GM12878 (cell line): ENCODE measurements around the gene MAP2K1. TPM values are rescaled to one million over a fixed set of nuclear protein-coding genes. Genes with fewer than 3 reads are reported as not detected.
A peak's percentile ranks its signal among the peaks of the same experiment; 100 is the strongest.

Source experiments
- ATAC-seq: fragments of 200-7000 bp; cut with Tn5 transposase; 3 replicates; pipeline ENCODE4 v1.9.1; 2020; ENCODE audit warnings: mild to moderate bottlenecking, moderate library complexity
- BruUV-seq: library from RNA; stranded (reverse); fragments of 400-500 nt; replicated peaks from 2 replicates; lab custom pipeline; 2021; lab: Mats Ljungman, UMichigan
- CTCF ChIA-PET: fragments of 300-600 bp; sonication (Branson Sonifier 250); formaldehyde crosslinking; extraction: SDS; loops from one replicate; lab custom pipeline; 2021; ENCODE audit warnings: inconsistent platforms; lab: Yijun Ruan, JAX
- POLR2A ChIA-PET: fragments of 350-600 bp; formaldehyde crosslinking; extraction: SDS; loops from one replicate; lab custom pipeline; 2021; ENCODE audit warnings: inconsistent platforms; lab: Charles Lee
- RAD21 ChIA-PET: fragments of 300-600 bp; sonication (Branson Sonifier 250); formaldehyde crosslinking; loops from one replicate; lab custom pipeline; 2023; ENCODE audit warnings: antibody characterized with exemption; ENCODE audit not compliant: unreplicated experiment; lab: Charles Lee
- SMC1A ChIA-PET: fragments of 300-600 bp; sonication (Branson Sonifier 250); formaldehyde crosslinking; loops from one replicate; lab custom pipeline; 2023; ENCODE audit not compliant: unreplicated experiment, uncharacterized antibody; lab: Charles Lee
- DNase-seq: peaks from one replicate; pipeline ENCODE4 v3.0.0-alpha.2; 2011; ENCODE audit warnings: low read depth, low spot score
- FAIRE-seq: peaks from 3 replicates; lab custom pipeline; 2011; peaks lifted over from hg19 to GRCh38; lab: Jason Lieb, UNC
- H2AFZ ChIP-seq: 2 replicates; pipeline ENCODE4 v1.6.0; 2011; ENCODE audit warnings: low read depth, low read length, control low read depth; ENCODE audit not compliant: control insufficient read depth
- H3K27ac ChIP-seq: 2 replicates; pipeline ENCODE4 v1.5.1; 2011; ENCODE audit warnings: control low read depth; ENCODE audit not compliant: control insufficient read depth, insufficient read depth
- H3K27me3 ChIP-seq, 2 experiments: replicated peaks in 1 of 2; 2 replicates each; pipeline versions ENCODE4 v1.6.0 to v1.6.1; 2011; ENCODE audit warnings: low read length in 1 of 2; ENCODE audit not compliant: control insufficient read depth in 2 of 2, insufficient read depth in 2 of 2
- H3K36me3 ChIP-seq, 2 experiments: 2 replicates each; pipeline ENCODE4 v1.5.1; 2011; ENCODE audit warnings: low read length in 1 of 2; ENCODE audit not compliant: control insufficient read depth in 2 of 2, insufficient read depth in 2 of 2
- H3K4me1 ChIP-seq: 2 replicates; pipeline ENCODE4 v1.6.1; 2011; ENCODE audit warnings: mild to moderate bottlenecking, low read length, moderate library complexity, mixed read lengths; ENCODE audit not compliant: control insufficient read depth, insufficient read depth
- H3K4me2 ChIP-seq: 2 replicates; pipeline ENCODE4 v1.6.0; 2011; ENCODE audit warnings: control low read depth; ENCODE audit not compliant: control insufficient read depth, insufficient read depth
- H3K4me3 ChIP-seq: fragments of 200-600 bp; sonication (generic); 2 replicates; pipeline ENCODE4 v1.5.1; 2016
- H3K79me2 ChIP-seq: 2 replicates; pipeline ENCODE4 v1.6.0; 2011; ENCODE audit warnings: low read length; ENCODE audit not compliant: control insufficient read depth, insufficient read depth
- H3K9ac ChIP-seq: 2 replicates; pipeline ENCODE4 v1.8.0; 2011; ENCODE audit warnings: low read length, control low read depth, mixed read lengths; ENCODE audit not compliant: control insufficient read depth, insufficient read depth
- H3K9me3 ChIP-seq: replicated peaks from 3 replicates; pipeline ENCODE4 v1.5.1; 2011; ENCODE audit warnings: mild to moderate bottlenecking, low read length; ENCODE audit not compliant: control insufficient read depth, insufficient read depth
- H4K20me1 ChIP-seq: 2 replicates; pipeline ENCODE4 v1.6.0; 2011; ENCODE audit not compliant: control insufficient read depth, insufficient read depth
- CTCF ChIP-seq, 3 experiments: IDR thresholded peaks in 2 of 3; conservative IDR thresholded peaks in 1 of 3; 2 replicates each; pipeline ENCODE4 v1.5.1; 2011; ENCODE audit warnings: low read depth in 3 of 3, low read length in 3 of 3, mild to moderate bottlenecking in 3 of 3, control low read depth in 2 of 3, moderate library complexity in 2 of 3, inconsistent platforms in 1 of 3, mixed read lengths in 1 of 3; ENCODE audit not compliant: control insufficient read depth in 2 of 3, insufficient read depth in 1 of 3; ENCODE audit errors: extremely low read depth in 1 of 3
- ETV6 ChIP-seq, 2 experiments: fragments of 450-650 bp in 1 of 2; IDR thresholded peaks in 1 of 2; conservative IDR thresholded peaks in 1 of 2; 2 replicates each; pipeline ENCODE4 v1.6.1; 2014; ENCODE audit warnings: antibody characterized with exemption in 1 of 2, borderline replicate concordance in 1 of 2, low read depth in 1 of 2, mild to moderate bottlenecking in 1 of 2, moderate library complexity in 1 of 2
- EZH2 ChIP-seq: IDR thresholded peaks from 2 replicates; pipeline ENCODE4 v1.6.1; 2012; ENCODE audit warnings: low read depth, mild to moderate bottlenecking, control low read depth, inconsistent platforms, low read length, borderline replicate concordance; ENCODE audit not compliant: control insufficient read depth
- JUNB ChIP-seq: IDR thresholded peaks from 2 replicates; pipeline ENCODE4 v1.6.1; 2016; ENCODE audit warnings: antibody characterized with exemption, mild to moderate bottlenecking
- NFIC ChIP-seq: IDR thresholded peaks from 2 replicates; pipeline ENCODE4 v1.6.1; 2012; ENCODE audit warnings: low read depth, mild to moderate bottlenecking, inconsistent platforms, low read length, moderate library complexity
- PAX5 ChIP-seq: IDR thresholded peaks from 2 replicates; pipeline ENCODE4 v1.6.1; 2011; ENCODE audit warnings: low read depth, low read length, borderline replicate concordance
- PAX8 ChIP-seq: fragments of 450-650 bp; IDR thresholded peaks from 2 replicates; pipeline ENCODE4 v1.6.1; 2017; ENCODE audit warnings: mild to moderate bottlenecking, moderate library complexity
- RBBP5 ChIP-seq: fragments of 200-600 bp; sonication (generic); conservative IDR thresholded peaks from 2 replicates; pipeline ENCODE4 v1.6.1; 2016
- RCOR1 ChIP-seq: conservative IDR thresholded peaks from 2 replicates; pipeline ENCODE4 v1.6.1; 2012; ENCODE audit warnings: low read depth, low read length, improper control_type of control experiment
- RUNX3 ChIP-seq: IDR thresholded peaks from 2 replicates; pipeline ENCODE4 v1.6.1; 2012; ENCODE audit warnings: low read length, inconsistent platforms
- SRF ChIP-seq, 2 experiments: IDR thresholded peaks; 2 replicates each; pipeline ENCODE4 v1.6.1; 2011; ENCODE audit warnings: low read depth in 2 of 2, low read length in 2 of 2, mild to moderate bottlenecking in 1 of 2, moderate library complexity in 1 of 2
- TARDBP ChIP-seq: IDR thresholded peaks from 2 replicates; pipeline ENCODE4 v1.6.1; 2016; ENCODE audit warnings: borderline replicate concordance
- TCF12 ChIP-seq: IDR thresholded peaks from 2 replicates; pipeline ENCODE4 v1.6.1; 2011; ENCODE audit warnings: low read depth, mild to moderate bottlenecking, low read length
- TCF7 ChIP-seq: IDR thresholded peaks from 2 replicates; pipeline ENCODE4 v1.6.1; 2014; ENCODE audit warnings: antibody characterized with exemption, borderline replicate concordance
- USF1 ChIP-seq: IDR thresholded peaks from 2 replicates; pipeline ENCODE4 v1.6.1; 2011; ENCODE audit warnings: borderline replicate concordance, low read depth, mild to moderate bottlenecking, moderate library complexity, mixed read lengths, low read length; ENCODE audit not compliant: insufficient read depth; ENCODE audit errors: extremely low read length
- ZBED1 ChIP-seq: IDR thresholded peaks from 2 replicates; pipeline ENCODE4 v1.6.1; 2016; ENCODE audit warnings: borderline replicate concordance
- ZNF592 ChIP-seq: fragments of 450-650 bp; IDR thresholded peaks from 2 replicates; pipeline ENCODE4 v1.6.1; 2017; ENCODE audit warnings: mild to moderate bottlenecking, moderate library complexity
- WGBS: methylation state at CpG from one replicate; pipeline ENCODE4 v1.1.6; 2016; ENCODE audit warnings: low lambda C conversion rate; ENCODE audit not compliant: insufficient replicate concordance, insufficient coverage; ENCODE audit errors: missing lambda C conversion rate; 5-methylcytosine and 5-hydroxymethylcytosine counted together
- in situ Hi-C: fragments of 300-500 bp; cut with MboI; formaldehyde crosslinking; loops from 9 replicates; pipeline ENCODE4 v1.14.3; 2018; ENCODE audit warnings: mixed read lengths
- intact Hi-C: fragments of 100-400 bp; cut with micrococcal nuclease; formaldehyde crosslinking; loops from one replicate; pipeline ENCODE4 v1.14.2; 2022; ENCODE audit not compliant: unreplicated experiment
- polyA plus RNA-seq, 11 experiments: library from polyadenylated mRNA; depleted of rRNA in 4 of 11; unstranded in 6 of 11; stranded (reverse) in 5 of 11; fragments of >200 nt; fragmentation: Nextera tagmentation in 4 of 11; fragmentation: Illumina TruSeq in 1 of 11; extraction: Ambion mirVana in 4 of 11; extraction: Trizol in 1 of 11; gene quantifications; 1 replicate in 1 of 11; 2 replicates in 10 of 11; pipeline versions ENCODE4 v1.2.1 to v1.2.3, GENCODE V29; 2011 to 2016; ENCODE audit warnings: inconsistent platforms in 2 of 11, missing spikeins in 2 of 11, low read depth in 1 of 11
- total RNA-seq, 4 experiments: library from RNA; depleted of rRNA in 3 of 4; stranded (reverse); fragments of >200 nt in 3 of 4; fragmentation: Illumina TruSeq in 1 of 4; extraction: Trizol in 1 of 4; gene quantifications; 2 replicates each; pipeline versions ENCODE4 v1.2.1 to v1.2.3, GENCODE V29; 2013 to 2021

Gene MAP2K1
- total and polyA plus RNA-seq, 10 of the 15 experiments (the other 5 are each of a cell fraction or from before 2014, with no cell fraction given), result 11.2 to 112 (median 56.6) TPM

- ATAC-seq, result peak; percentile 19; the same call in 2 of the 3 replicates
- in situ Hi-C loops, result no loop called here
These were observed 69.5 kb downstream of the MAP2K1 start for GRCh38 chr15:66456211-66456610.

More at GRCh38 chr15:66456211-66456610, 69.5 kb downstream of the MAP2K1 start:
- ChIA-PET CTCF (no interaction called here), SMC1A (interaction anchor here (0.6 kb wide), 1 partner anchor 933 kb away, joined by 3 read pairs; no protein-coding TSS in a partner anchor), POLR2A (interaction anchor here (0.6 kb wide), 1 partner anchor 660 kb away, joined by 3 read pairs; no protein-coding TSS in a partner anchor)
- TSS peak; percentile 2 for BruUV-seq
- intact Hi-C loops, result no loop called here
- DNase-seq (no peak), FAIRE-seq (no peak)
- Histone ChIP-seq H3K79me2 (no peaks in the 10 kb centered on the region), H3K27ac (no peak overlapping the region), H3K36me3 (peaks cover 2 to 14% of the 10 kb centered on the region in 2 experiments; a peak in 3 of 4 replicates), H3K27me3 (no peaks in the 10 kb centered on the region), H3K4me2 (no peak overlapping the region), H3K4me3 (no peak overlapping the region), H3K9ac (no peak overlapping the region), H3K9me3 (no peaks in the 10 kb centered on the region), H2AFZ (no peak overlapping the region), H3K4me1 (no peaks in the 10 kb centered on the region), H4K20me1 (no peaks in the 10 kb centered on the region)
- WGBS, result 40% methylated on average over 3 of the region's 3 CpGs
- TF ChIP-seq PAX8 (no peak), USF1 (no peak), TCF12 (no peak), ZNF592 (no peak), JUNB (peak; percentile 45), EZH2 (no peak), SRF (IDR thresholded peaks at IDR 0.05; ENCODE audit: low read depth in 2 of 2, low read length in 2 of 2) (no peak), RCOR1 (no peak), ZBED1 (no peak), PAX5 (no peak), NFIC (peak; percentile 34; the same call in 1 of the 2 replicates), TARDBP (no peak), RUNX3 (peak; percentile 56; the same call in 1 of the 2 replicates), RBBP5 (no peak), TCF7 (0 out of 2 replicates have a peak, but pooled peaks have one; percentile 44), ETV6 (conservative IDR thresholded peaks at IDR 0.05 in 1 of 2, IDR thresholded peaks at IDR 0.05 in 1 of 2; ENCODE audit: borderline replicate concordance in 1 of 2, low read depth in 1 of 2) (no peak), CTCF (IDR thresholded peaks at IDR 0.05 in 2 of 3, conservative IDR thresholded peaks at IDR 0.05 in 1 of 3; ENCODE audit: control insufficient read depth in 2 of 3, extremely low read depth in 1 of 3, insufficient read depth in 1 of 3, low read depth in 3 of 3, low read length in 3 of 3) (no peak)
- TF ChIP-seq, all 136 proteins: peak for 4
- RAD21 ChIA-PET, result interaction anchor here (0.6 kb wide), 1 partner anchor 67 kb away, joined by 4 read pairs; no protein-coding TSS in a partner anchor
